GM10847 (cell line): ENCODE measurements around the gene TMEM161B.

ENCODE experiments used
- POLR2A ChIP-seq: IDR thresholded peaks from 2 replicates; pipeline ENCODE4 v1.6.1; 2011; ENCODE audit not compliant: insufficient read length; ENCODE audit errors: extremely low read depth

The TMEM161B gene

GRCh38 chr5:88256872-88257271 is 11.8 kb downstream of the TMEM161B start:
- TF ChIP-seq POLR2A: no peak

- TF ChIP-seq POLR2A: no peak
Observed at GRCh38 chr5:88256037-88256436, 12.6 kb downstream of the TMEM161B start.

- TF ChIP-seq POLR2A: no peak
Observed at GRCh38 chr5:88254320-88254719, 14.3 kb downstream of the TMEM161B start.

- TF ChIP-seq POLR2A: no peak
Observed at GRCh38 chr5:88251048-88251711, 17.5 kb downstream of the TMEM161B start.

- no peak for TF ChIP-seq POLR2A
Observed at GRCh38 chr5:88250010-88250409, 18.6 kb downstream of the TMEM161B start.

GRCh38 chr5:88248743-88249540 is 19.7 kb downstream of the TMEM161B start:
- TF ChIP-seq POLR2A: no peak

- TF ChIP-seq POLR2A: no peak
Observed at GRCh38 chr5:88248094-88248493, 20.6 kb downstream of the TMEM161B start.

GRCh38 chr5:88245893-88246244 is 22.8 kb downstream of the TMEM161B start:
- TF ChIP-seq POLR2A: no peak

GRCh38 chr5:88245241-88245892 is 23.3 kb downstream of the TMEM161B start:
- no peak for TF ChIP-seq POLR2A

GRCh38 chr5:88244686-88245085 is 24.0 kb downstream of the TMEM161B start:
- TF ChIP-seq POLR2A: no peak

- no peak for TF ChIP-seq POLR2A
Observed at GRCh38 chr5:88238732-88239131, 29.9 kb downstream of the TMEM161B start.

GRCh38 chr5:88236866-88237642 is 31.6 kb downstream of the TMEM161B start:
- TF ChIP-seq POLR2A: no peak

- no peak for TF ChIP-seq POLR2A
Observed at GRCh38 chr5:88235828-88236227, 32.8 kb downstream of the TMEM161B start.

GRCh38 chr5:88235346-88235745 is 33.3 kb downstream of the TMEM161B start:
- no peak for TF ChIP-seq POLR2A

- no peak for TF ChIP-seq POLR2A
Observed at GRCh38 chr5:88230546-88231066, 38.0 kb downstream of the TMEM161B start.

GRCh38 chr5:88226881-88227450 is 41.7 kb downstream of the TMEM161B start:
- TF ChIP-seq POLR2A: no peak
